Glutamatergic neuron (in vitro differentiated cells): ENCODE measurements around the gene EXOSC3. TPM values are rescaled to one million over a fixed set of nuclear protein-coding genes. Genes with fewer than 3 reads are reported as not detected.
"Not testable (repeated sequence)": the region's sequence is repeated elsewhere in the genome, so short reads cannot be mapped to it uniquely, and the experiment has no call there.

Source experiments
- DNase-seq: peaks from one replicate; pipeline ENCODE4 v3.0.0; 2022
- H3K27ac Mint-ChIP-seq: one replicate; pipeline ENCODE4 v1.8.0; 2020; ENCODE audit warnings: mild to moderate bottlenecking, mixed read lengths, inconsistent platforms; ENCODE audit not compliant: unreplicated experiment
- H3K27me3 Mint-ChIP-seq: one replicate; pipeline ENCODE4 v1.8.0; 2020; ENCODE audit warnings: mild to moderate bottlenecking, moderate library complexity, mixed read lengths, inconsistent platforms; ENCODE audit not compliant: unreplicated experiment
- H3K36me3 Mint-ChIP-seq: one replicate; pipeline ENCODE4 v1.8.0; 2020; ENCODE audit warnings: mild to moderate bottlenecking, mixed read lengths, inconsistent platforms; ENCODE audit not compliant: unreplicated experiment
- H3K4me1 Mint-ChIP-seq: one replicate; pipeline ENCODE4 v1.8.0; 2020; ENCODE audit warnings: mild to moderate bottlenecking, low read depth, mixed read lengths, inconsistent platforms; ENCODE audit not compliant: unreplicated experiment
- H3K4me3 Mint-ChIP-seq: one replicate; pipeline ENCODE4 v1.8.0; 2020; ENCODE audit warnings: mild to moderate bottlenecking, mixed read lengths, inconsistent platforms; ENCODE audit not compliant: unreplicated experiment
- H3K9me3 Mint-ChIP-seq: one replicate; pipeline ENCODE4 v1.8.0; 2020; ENCODE audit warnings: mild to moderate bottlenecking, moderate library complexity, mixed read lengths, inconsistent platforms; ENCODE audit not compliant: unreplicated experiment
- CTCF ChIP-seq: fragments of 200-600 bp; sonication (generic); IDR thresholded peaks from one replicate; pipeline ENCODE4 v1.5.0; 2021; ENCODE audit not compliant: partially characterized antibody, unreplicated experiment
- total RNA-seq: library from RNA; stranded (reverse); fragmentation: NEBNext Ultra II Directional; extraction: Animal tissue kit (Norgen Biotek cat#: 25700); gene quantifications from one replicate; pipeline ENCODE4 v1.2.1, GENCODE V29; 2021; ENCODE audit not compliant: unreplicated experiment

The EXOSC3 gene
- total RNA-seq, 1 donor from 2014 or later, result 45.4 TPM

GRCh38 chr9:37760416-37761161, 24.3 kb downstream of the EXOSC3 start:
- DNase-seq, result no peak
- Mint-ChIP-seq H3K27ac (no peak overlapping the region), H3K36me3 (no peaks in the 10 kb centered on the region), H3K9me3 (no peaks in the 10 kb centered on the region), H3K4me1 (no peaks in the 10 kb centered on the region), H3K4me3 (no peak overlapping the region), H3K27me3 (peaks cover 2% of the 10 kb centered on the region)
- TF ChIP-seq CTCF, result no peak

- no peaks in the 10 kb centered on the region for H3K36me3 Mint-ChIP-seq
- peaks cover 2% of the 10 kb centered on the region for H3K9me3 Mint-ChIP-seq
- H3K4me1 Mint-ChIP-seq, result peaks cover 3% of the 10 kb centered on the region
- H3K27ac Mint-ChIP-seq, result no peak overlapping the region
- TF ChIP-seq CTCF, result no peak
- peaks cover 5% of the 10 kb centered on the region for H3K27me3 Mint-ChIP-seq
- no peak for DNase-seq
- H3K4me3 Mint-ChIP-seq, result no peak overlapping the region
These were observed 26.1 kb downstream of the EXOSC3 start for GRCh38 chr9:37758747-37759146.

GRCh38 chr9:37753489-37754190, 31.2 kb downstream of the EXOSC3 start, which contains the start of gene TRMT10B:
TRMT10B (plus strand) TSS chr9:37753805; CDS start chr9:37761932, 8,127 bp downstream.
- Mint-ChIP-seq H3K36me3 (no peaks in the 10 kb centered on the region), H3K9me3 (peaks cover 8% of the 10 kb centered on the region), H3K4me1 (peaks cover 18% of the 10 kb centered on the region)

GRCh38 chr9:37752642-37753488, 32.0 kb downstream of the EXOSC3 start:
- H3K27me3 Mint-ChIP-seq, result peaks cover 11% of the 10 kb centered on the region
- peak overlapping the region; percentile 90 for H3K4me3 Mint-ChIP-seq
- H3K4me1 Mint-ChIP-seq, result peaks cover 20% of the 10 kb centered on the region
- peak overlapping the region; percentile 38 for H3K27ac Mint-ChIP-seq
- DNase-seq, result no peak
- H3K9me3 Mint-ChIP-seq, result peaks cover 9% of the 10 kb centered on the region
- TF ChIP-seq CTCF, result no peak
- no peaks in the 10 kb centered on the region for H3K36me3 Mint-ChIP-seq

More at GRCh38 chr9:37753489-37754190, 31.2 kb downstream of the EXOSC3 start, which contains the start of gene TRMT10B:
- Mint-ChIP-seq H3K27ac (peak within 1 kb of the TSS; percentile 38), H3K27me3 (peaks cover 11% of the 10 kb centered on the region), H3K4me3 (peak within 1 kb of the TSS; percentile 90)
- no peak for TF ChIP-seq CTCF
- peak; percentile 74 for DNase-seq

- not testable (repeated sequence) for H3K9me3 Mint-ChIP-seq, H3K36me3 Mint-ChIP-seq, H3K27ac Mint-ChIP-seq, DNase-seq
- H3K27me3 Mint-ChIP-seq, result peaks cover 11% of the 10 kb centered on the region
- H3K4me3 Mint-ChIP-seq, result peak overlapping the region; percentile 90
- H3K4me1 Mint-ChIP-seq, result peaks cover 27% of the 10 kb centered on the region
These were observed 32.8 kb downstream of the EXOSC3 start for GRCh38 chr9:37752112-37752511.

- not testable (repeated sequence) for H3K4me3 Mint-ChIP-seq, H3K9me3 Mint-ChIP-seq, H3K36me3 Mint-ChIP-seq, DNase-seq, H3K27ac Mint-ChIP-seq
- peaks cover 31% of the 10 kb centered on the region for H3K4me1 Mint-ChIP-seq
- peaks cover 14% of the 10 kb centered on the region for H3K27me3 Mint-ChIP-seq
These were observed 33.2 kb downstream of the EXOSC3 start for GRCh38 chr9:37751704-37752103.
